Activated CD8-positive, alpha-beta memory T cell treated with anti-CD3 and anti-CD28 coated beads for 36 hours (primary cell): ENCODE measurements around the gene TMEM222. TPM values are rescaled to one million over a fixed set of nuclear protein-coding genes. Genes with fewer than 3 reads are reported as not detected.

Experiments
- CTCF ChIA-PET: fragments of 350-600 bp; sonication (Branson Sonifier 250); formaldehyde crosslinking; loops from one replicate; lab custom pipeline; 2021; ENCODE audit warnings: antibody characterized with exemption; lab: Charles Lee
- POLR2A ChIA-PET: fragments of 350-600 bp; sonication (Branson Sonifier 250); formaldehyde crosslinking; loops from one replicate; lab custom pipeline; 2021; ENCODE audit warnings: antibody characterized with exemption; lab: Charles Lee
- total RNA-seq, 2 experiments: library from RNA; stranded (reverse); gene quantifications; one replicate each; pipeline ENCODE4 v1.2.3, GENCODE V29; 2021

Gene TMEM222
- total RNA-seq, 2 experiments from 2014 or later = 45.5 to 47.3 TPM

DNA sequence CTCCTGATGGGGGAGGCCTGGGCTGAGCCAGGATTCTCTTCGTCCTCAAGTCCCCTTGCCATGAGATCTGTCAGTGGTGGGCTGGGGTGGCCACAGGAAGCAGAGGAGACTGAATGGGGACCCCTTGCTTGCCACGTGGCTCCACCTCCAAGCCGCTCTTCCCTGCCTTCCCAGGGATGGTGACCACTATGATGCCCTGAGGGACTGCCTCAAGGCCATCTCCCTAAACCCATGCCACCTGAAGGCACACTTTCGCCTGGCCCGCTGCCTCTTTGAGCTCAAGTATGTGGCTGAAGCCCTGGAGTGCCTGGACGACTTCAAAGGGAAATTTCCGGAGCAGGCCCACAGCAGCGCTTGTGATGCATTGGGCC lies 20.9 kb upstream of the TMEM222 start:
- ChIA-PET CTCF (interaction anchor here (0.5 to 10.4 kb wide), 27 partner anchors 9 to 341 kb away, joined by 3 to 159 read pairs (median 4); partner anchors contain the start of genes AHDC1 and SYTL1), POLR2A (no interaction called here)

DNA sequence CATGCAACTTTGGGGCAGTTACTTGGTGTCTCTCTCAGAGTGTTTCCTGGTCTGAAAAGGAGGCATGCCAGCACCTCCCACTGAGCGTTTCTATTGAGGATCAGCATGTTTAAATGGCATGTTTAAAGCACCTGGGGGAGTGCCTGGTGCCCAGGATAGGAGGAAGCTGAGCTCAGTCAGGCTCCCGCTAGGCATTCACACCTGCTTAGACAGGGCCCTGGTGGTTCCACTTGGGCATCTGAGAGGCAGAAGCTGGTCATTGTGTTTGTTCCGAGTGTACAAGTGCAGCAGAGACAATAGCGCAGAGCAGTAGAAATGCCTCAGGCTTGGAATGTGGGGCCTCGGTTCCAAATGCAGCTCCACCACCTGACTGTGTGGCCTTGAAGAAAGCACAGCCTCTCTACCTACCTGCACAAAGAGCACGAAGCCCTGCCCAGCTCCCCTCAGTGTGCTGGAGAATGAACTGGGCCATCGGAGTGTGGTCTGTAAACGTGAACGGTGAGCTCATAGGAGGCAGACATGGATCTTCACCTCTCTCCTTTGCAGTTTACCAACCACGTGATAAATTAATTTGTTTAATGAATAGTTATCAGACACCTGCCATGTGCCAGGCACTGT lies 20.3 kb upstream of the TMEM222 start:
- POLR2A ChIA-PET = interaction anchor here (0.5 to 0.9 kb wide), 2 partner anchors 31 to 37 kb away, joined by 3 read pairs; no protein-coding TSS in a partner anchor
- CTCF ChIA-PET = interaction anchor here (0.5 to 10.4 kb wide), 15 partner anchors 8 to 306 kb away, joined by 3 to 159 read pairs (median 7); partner anchors contain the start of gene AHDC1

GRCh38 chr1:27302612-27303011 lies 19.4 kb upstream of the TMEM222 start:
- ChIA-PET CTCF (interaction anchor here (1.6 to 10.4 kb wide), 5 partner anchors 30 to 105 kb away, joined by 3 to 159 read pairs (median 11); no protein-coding TSS in a partner anchor), POLR2A (interaction anchor here (0.9 kb wide), 1 partner anchor 30 kb away, joined by 3 read pairs; no protein-coding TSS in a partner anchor)

DNA sequence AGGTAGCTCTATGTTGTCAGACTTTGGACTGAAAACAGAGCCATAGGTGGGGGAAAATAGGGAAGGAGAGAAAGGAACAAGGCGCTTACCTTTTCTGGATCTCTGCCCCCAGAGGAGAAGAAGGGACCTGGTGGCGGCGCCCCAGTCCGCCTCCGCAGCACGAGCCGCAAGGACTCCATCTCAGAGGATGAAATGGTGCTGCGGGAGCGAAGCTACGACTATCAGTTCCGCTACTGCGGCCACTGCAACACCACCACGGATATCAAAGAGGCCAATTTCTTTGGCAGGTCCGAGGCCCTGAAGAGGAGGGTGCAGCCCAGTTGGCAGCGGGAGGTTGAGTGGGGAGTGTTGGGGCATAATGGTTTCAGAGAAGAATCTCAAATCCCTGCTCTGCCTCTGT lies 18.5 kb upstream of the TMEM222 start:
- CTCF ChIA-PET = interaction anchor here (1.0 to 10.4 kb wide), 4 partner anchors 16 to 93 kb away, joined by 3 to 159 read pairs (median 56); no protein-coding TSS in a partner anchor
- POLR2A ChIA-PET = no interaction called here

- CTCF ChIA-PET = interaction anchor here (2.1 kb wide), 1 partner anchor 9 kb away, joined by 8 read pairs; no protein-coding TSS in a partner anchor
Observed at GRCh38 chr1:27306071-27306470, 15.9 kb upstream of the TMEM222 start.

GRCh38 chr1:27306892-27307761 lies 14.8 kb upstream of the TMEM222 start:
- POLR2A ChIA-PET = interaction anchor here (0.6 kb wide), 1 partner anchor 333 kb away, joined by 3 read pairs; no protein-coding TSS in a partner anchor
- CTCF ChIA-PET = interaction anchor here (1.2 to 2.1 kb wide), 2 partner anchors 10 to 85 kb away, joined by 3 to 8 read pairs; no protein-coding TSS in a partner anchor

More at GRCh38 chr1:27306071-27306470, 15.9 kb upstream of the TMEM222 start:
- POLR2A ChIA-PET = interaction anchor here (0.6 kb wide), 1 partner anchor 332 kb away, joined by 3 read pairs; no protein-coding TSS in a partner anchor

DNA sequence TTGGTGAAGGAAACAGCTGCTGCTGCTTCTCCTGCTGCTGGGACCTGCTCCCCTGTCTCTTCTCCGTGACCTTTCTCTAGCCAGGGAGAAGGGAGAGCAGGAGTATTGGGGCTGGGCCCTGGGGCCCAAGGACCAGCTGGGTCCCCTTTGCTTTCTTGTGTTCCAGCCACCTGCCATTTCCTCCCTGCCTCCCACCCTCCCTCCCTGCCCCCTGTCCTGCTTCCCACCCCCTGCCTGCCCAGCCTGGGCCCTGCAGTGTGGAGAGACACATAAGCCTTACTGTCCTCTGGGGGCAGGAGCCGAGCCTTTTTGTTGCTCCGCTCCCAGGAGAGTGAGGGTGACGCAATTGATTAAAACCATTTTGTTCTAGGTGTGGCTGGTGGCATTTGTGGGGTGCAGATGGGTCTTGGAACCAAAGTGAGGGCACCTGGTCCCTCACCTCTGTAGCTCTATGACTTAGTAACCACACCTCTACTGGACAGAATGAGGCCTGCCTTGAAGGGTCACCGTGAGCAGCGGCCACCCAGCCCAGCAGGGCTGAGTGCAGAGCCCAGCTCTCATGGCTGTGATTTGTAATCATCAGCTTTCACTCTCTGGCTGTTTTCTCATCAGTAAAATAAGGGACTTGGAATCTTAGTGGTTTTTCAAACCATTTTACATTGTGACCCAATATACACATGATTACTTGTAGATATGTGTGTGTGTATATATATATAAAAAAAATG lies 13.9 kb upstream of the TMEM222 start:
- ChIA-PET POLR2A (no interaction called here), CTCF (interaction anchor here (1.2 to 2.1 kb wide), 2 partner anchors 11 to 84 kb away, joined by 3 to 8 read pairs; no protein-coding TSS in a partner anchor)

GRCh38 chr1:27314169-27314568 lies 7.8 kb upstream of the TMEM222 start:
- CTCF ChIA-PET = interaction anchor here (0.7 to 1.1 kb wide), 3 partner anchors 43 to 1091 kb away, joined by 3 to 5 read pairs (median 3); no protein-coding TSS in a partner anchor
- POLR2A ChIA-PET = interaction anchor here (0.6 to 1.0 kb wide), 2 partner anchors 30 to 274 kb away, joined by 4 to 6 read pairs; no protein-coding TSS in a partner anchor

DNA sequence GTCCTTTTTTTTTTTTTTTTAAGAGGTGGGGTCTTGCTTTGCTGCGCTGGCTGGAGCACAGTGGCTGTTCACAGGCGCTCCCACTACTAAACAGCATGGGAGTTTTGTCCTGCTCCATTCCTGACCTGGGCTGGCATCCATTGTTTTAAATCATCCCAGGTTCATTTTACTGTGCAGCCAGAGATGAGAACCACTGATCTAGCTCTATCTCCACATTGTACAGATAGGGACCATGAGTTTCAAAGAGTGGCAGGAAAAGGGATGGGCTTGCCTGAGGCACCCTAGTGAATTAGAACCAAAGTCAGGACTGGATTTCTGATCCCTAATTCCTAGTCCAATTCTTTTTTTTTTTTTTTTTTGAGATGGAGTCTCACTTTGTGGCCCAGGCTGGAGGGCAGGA lies 7.2 kb upstream of the TMEM222 start:
- POLR2A ChIA-PET = interaction anchor here (1.0 kb wide), 1 partner anchor 29 kb away, joined by 6 read pairs; no protein-coding TSS in a partner anchor
- CTCF ChIA-PET = interaction anchor here (0.7 to 1.1 kb wide), 2 partner anchors 14 to 53 kb away, joined by 3 to 4 read pairs; no protein-coding TSS in a partner anchor

DNA sequence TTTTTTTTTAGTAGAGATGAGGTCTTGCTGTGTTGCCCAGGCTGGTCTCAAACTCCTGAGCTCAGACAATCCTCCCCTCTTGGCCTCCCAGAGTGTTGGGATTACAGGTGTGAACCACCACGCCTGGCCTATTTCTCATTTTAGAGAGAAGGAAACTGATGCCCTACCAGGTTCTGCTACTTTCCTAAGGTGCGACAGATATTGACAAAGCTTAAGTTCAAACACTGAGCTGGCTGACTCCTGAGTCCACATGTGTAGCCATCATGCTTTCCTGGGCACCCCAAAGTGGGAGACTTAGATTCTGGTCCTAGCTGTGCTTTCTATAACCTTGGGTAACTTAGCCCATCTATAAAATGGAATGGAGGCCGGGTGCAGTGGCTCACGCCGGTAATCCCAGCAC lies 5.1 kb upstream of the TMEM222 start:
- CTCF ChIA-PET = interaction anchor here (0.8 to 2.9 kb wide), 4 partner anchors 16 to 31 kb away, joined by 3 to 17 read pairs (median 7); no protein-coding TSS in a partner anchor

GRCh38 chr1:27318136-27318535 lies 3.8 kb upstream of the TMEM222 start:
- ChIA-PET CTCF (interaction anchor here (2.4 to 2.9 kb wide), 2 partner anchors 15 to 17 kb away, joined by 9 to 17 read pairs; no protein-coding TSS in a partner anchor), POLR2A (no interaction called here)

More for the DNA sequence above, 5.1 kb upstream of the TMEM222 start:
- POLR2A ChIA-PET = no interaction called here

- ChIA-PET POLR2A (no interaction called here), CTCF (interaction anchor here (0.7 to 2.9 kb wide), 5 partner anchors 9 to 23 kb away, joined by 3 to 17 read pairs (median 5); no protein-coding TSS in a partner anchor)
Observed at GRCh38 chr1:27318596-27318995, 3.4 kb upstream of the TMEM222 start.

DNA sequence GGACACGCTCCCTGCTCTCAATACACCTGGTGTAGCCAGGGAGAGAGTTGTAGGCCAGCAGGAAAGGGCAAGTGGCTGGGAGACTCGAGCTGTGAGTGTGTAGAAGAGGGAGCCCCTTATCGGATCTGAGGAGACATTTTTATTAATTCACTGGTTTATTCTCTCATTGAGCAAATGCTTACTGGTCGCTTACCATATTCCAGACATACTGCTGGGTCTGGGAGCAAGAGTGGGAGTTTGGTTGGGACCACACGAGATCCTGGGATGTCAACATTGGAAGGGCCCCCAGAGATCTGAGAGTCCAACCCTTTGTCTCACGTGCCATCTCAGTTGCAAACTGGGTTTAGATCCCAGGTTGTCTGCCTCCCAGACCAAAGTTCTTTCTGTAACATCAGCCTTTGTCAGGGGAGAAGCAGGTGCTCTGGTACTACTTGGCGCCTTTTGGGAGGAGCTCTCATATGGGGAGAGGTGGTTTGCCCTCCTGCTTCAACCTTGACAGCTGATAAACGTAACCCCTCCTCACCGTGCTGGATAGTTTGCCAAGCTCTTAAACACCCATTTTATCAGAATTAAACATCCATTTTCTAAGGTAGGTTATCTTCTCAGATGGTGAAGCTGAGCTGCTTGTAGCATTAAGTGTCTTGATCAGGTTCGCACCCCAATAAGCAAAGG lies 742 bp downstream of the TMEM222 start:
- CTCF ChIA-PET = interaction anchor here (1.3 to 2.1 kb wide), 6 partner anchors 10 to 69 kb away, joined by 3 to 12 read pairs (median 5); no protein-coding TSS in a partner anchor
- POLR2A ChIA-PET = interaction anchor here (0.6 to 1.1 kb wide), 4 partner anchors 17 to 401 kb away, joined by 3 to 4 read pairs (median 3); partner anchors contain the start of gene SYTL1

DNA sequence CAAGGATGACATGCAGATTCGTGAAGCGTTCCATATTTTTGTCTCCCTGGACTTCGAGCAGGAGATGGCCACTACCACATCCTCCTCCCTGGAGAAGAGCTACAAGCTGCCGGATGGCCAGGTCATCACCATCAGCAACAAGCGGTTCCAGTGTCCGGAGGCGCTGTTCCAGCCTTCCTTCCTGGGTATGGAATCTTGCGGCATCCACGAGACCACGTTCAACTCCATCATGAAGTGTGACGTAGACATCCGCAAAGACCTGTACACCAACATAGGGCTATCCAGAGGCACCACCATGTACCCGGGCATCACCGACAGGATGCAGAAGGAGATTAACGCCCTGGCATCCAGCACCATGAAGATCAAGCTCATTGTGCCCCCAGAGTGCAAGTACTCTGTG lies 3.3 kb downstream of the TMEM222 start:
- POLR2A ChIA-PET = no interaction called here
- CTCF ChIA-PET = interaction anchor here (2.6 kb wide), 1 partner anchor 24 kb away, joined by 8 read pairs; no protein-coding TSS in a partner anchor

- CTCF ChIA-PET = interaction anchor here (1.0 to 3.1 kb wide), 4 partner anchors 9 to 31 kb away, joined by 3 to 11 read pairs (median 6); no protein-coding TSS in a partner anchor
- POLR2A ChIA-PET = interaction anchor here (0.5 kb wide), 1 partner anchor 973 kb away, joined by 4 read pairs; no protein-coding TSS in a partner anchor
Observed at GRCh38 chr1:27327964-27328363, 6.0 kb downstream of the TMEM222 start.

DNA sequence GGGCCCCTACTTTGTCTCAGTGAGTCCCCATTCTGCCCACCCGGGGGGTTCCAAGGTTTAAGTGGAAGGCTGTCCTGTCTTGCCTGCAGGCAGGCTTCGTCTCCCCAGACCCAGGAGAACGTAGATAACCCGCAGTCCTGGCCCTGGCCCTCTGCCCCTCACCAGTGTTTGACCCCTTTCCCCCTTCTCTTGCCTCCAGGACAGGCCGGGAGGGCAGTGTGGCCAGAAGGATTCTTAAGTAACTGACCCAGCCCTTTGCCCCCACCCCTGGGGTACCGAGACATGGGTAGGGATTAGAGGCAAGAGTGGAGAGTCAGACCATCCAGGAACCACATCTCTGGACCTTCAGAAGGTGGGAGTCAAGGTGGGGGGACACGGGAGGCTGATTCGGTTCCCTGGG lies 8.8 kb downstream of the TMEM222 start:
- ChIA-PET CTCF (no interaction called here), POLR2A (no interaction called here)

- ChIA-PET POLR2A (no interaction called here), CTCF (interaction anchor here (2.1 to 2.6 kb wide), 2 partner anchors 25 to 56 kb away, joined by 11 to 20 read pairs; no protein-coding TSS in a partner anchor)
Observed at GRCh38 chr1:27331426-27331825, 9.5 kb downstream of the TMEM222 start.
